IPS DF 4.7 (cell line): ENCODE results near the gene B4GALT5.

Experiments used
- DNase-seq: peaks from one replicate; pipeline ENCODE4 v3.0.0-alpha.2; 2013; ENCODE audit warnings: low spot score; ENCODE audit errors: extremely low read depth

Gene B4GALT5

DNA sequence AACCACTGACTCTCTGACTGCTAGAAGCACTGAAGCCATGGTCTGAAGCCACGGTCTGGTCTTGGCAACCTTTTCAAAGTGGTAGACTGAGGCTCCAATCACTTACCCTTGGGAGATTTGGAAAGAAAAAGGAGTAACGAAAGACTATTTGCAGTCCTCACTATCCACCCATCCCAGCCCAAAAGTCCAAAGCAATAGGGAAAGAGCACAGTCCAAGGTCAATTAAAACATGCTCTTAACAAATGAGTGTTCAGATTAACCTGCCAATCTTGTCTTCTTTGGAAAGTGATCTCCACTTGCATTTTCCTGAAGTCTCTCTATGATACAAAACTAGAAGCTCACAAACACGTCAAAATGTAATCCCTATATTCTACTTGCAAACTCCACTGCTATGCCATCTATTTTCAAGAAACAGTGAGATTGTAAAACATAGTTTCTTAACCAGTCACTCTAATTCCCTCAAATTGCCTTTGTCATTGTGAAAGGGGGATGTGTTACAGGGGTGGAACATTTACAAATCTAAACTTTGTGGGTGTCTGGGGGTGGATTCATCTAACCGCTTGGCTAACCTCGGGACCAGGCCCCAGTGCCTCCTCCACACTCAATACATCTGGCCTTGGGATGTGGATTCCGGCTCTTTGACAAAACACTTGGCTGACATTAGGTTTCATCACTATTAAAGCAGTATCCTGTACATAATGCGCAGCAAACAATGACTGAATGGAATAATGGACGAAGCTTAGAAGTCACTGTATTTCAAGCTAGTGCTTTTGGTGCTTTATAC lies 56.4 kb downstream of the B4GALT5 start:
- DNase-seq = no peak

DNA sequence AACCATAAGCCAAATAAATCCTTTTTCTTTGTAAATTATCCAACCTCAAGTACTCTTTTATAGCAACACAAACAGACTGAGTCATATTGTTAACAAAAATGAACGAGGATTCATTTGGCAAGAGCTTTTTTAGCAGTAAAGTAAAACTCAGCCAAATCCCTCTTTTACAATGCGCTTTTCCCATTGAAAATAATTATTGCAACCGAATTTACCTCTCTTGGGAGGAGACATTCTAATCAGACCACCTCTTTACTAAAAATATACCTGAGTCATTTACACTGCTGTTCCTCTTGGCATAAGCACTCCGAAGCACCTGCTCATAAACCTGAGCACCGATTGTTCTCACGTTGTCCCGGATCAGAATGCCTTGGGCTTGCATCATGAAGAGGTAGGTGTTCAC lies 57.4 kb downstream of the B4GALT5 start:
- DNase-seq = no peak

DNA sequence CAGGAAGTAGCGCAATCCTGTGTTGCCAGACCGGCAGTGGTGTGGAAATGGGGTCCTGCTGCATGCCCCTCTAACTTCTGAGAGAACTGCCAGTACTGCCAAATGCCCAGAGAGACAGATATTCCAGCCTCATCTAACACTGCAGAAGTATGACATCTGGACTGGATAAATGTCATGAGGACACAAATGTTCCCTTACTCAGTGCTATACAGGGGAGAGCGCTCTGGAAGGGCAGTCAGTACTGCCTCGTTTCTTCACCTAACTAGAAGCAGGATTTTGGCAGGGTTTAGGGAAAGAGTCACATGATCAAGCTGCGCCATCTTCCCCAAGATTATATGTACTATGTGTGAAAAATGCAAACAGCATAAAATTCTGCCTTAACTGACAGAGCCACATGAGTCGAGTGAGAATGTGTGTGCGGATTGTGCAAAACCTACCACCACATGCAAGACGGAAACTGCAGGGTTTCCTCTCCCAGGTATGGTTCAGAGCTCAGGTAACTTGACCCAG lies 59.7 kb downstream of the B4GALT5 start:
- no peak for DNase-seq

DNA sequence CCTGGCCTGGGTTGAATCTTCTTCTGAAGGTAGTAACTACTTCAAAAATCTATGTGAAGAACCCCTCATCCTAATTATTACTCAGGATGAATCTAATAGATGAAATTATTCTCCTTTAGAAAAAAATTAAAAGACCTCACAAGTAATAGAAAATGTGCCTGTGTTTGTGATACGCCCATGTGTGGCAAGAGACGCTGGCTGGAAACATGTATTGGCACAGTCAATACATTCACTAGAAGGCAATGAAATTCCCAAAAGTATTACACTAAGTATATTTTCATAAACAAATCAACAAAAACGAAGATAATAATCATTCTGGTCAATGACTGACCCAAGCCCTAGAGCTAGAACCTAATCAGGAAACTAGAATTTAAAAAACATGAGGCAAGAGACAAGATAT lies 64.0 kb downstream of the B4GALT5 start:
- DNase-seq = no peak

DNA sequence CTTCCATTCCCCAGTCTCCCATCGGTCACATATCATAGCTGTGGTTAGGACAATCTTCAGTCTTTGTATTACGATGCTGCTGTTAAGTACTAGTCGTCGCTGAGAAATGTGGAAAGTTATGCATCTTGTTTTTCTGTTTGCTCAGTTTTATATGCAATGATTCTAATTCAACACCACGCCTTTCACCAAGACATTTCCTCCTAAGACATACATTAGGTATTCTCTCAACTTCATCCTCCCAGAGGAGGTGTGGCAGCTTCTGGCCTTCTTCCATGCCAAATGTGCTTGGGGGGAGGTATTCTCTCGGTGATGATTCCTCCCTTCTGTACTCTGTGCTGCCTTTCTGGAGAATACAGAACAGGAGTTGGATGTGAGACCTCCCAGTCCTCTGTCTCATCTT lies 66.1 kb downstream of the B4GALT5 start:
- DNase-seq = no peak

DNA sequence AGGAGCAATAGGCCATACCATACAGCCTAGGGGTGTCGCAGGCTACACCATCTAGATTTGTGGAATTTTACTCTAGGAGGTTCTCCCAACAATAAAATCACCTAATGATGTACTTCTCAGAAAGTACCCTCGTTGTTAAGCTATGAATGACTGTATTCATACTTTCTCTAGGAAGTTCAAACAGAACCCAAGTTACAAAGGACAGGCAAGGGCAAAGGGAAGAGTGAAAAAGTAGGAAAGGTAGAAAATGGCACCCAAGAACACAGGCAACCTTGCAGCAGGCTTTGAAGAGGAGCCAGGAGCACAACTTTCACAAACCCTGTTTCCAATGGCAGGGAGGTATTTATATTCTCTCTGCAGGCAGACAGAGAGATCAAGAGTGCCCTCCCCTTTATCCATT lies 67.2 kb downstream of the B4GALT5 start:
- no peak for DNase-seq

DNA sequence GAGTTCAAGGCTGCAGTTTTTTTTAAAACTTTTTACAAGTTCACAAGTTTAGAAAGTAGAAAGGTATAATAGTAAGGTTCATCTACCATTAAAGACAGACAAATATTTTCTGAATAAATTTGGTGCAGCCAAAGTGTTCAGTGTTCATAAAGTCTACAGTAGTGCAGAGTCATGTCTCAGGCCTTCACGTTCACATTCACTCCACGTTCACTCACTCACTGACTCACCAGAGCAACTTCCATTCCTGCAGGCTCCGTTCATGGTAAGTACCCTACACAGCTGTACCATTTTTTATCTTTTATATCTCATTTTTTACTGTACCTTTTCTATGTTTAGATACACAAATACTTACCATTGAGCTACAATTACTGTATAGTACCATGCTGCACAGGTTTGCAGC lies 67.6 kb downstream of the B4GALT5 start:
- no peak for DNase-seq

DNA sequence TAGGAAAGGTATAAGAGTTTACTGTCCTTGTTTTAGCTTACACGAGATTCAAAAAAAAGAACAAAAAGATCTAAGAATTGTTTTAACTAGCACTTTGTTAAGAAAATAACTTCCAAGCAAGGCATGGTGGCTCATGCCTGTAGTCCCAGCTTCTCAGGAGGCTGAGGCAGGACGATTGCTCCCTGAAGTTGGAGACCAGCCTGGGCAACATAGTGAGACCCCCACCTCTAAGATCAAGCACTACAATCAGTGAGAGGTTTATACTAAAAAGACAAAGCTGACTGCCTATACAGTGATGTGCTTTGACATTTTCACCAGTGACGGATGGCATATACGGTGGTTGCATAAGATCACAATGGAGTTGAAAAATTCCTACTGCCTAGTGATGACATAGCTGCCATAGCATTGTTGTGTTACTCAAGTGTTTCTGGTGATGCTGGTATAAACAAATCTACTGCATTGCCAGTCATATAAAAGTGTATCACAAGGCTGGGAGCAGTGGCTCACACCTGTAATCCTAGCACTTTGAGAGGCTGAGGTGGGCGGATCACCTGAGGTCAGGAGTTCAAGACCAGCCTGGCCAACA lies 68.6 kb downstream of the B4GALT5 start:
- no peak for DNase-seq

DNA sequence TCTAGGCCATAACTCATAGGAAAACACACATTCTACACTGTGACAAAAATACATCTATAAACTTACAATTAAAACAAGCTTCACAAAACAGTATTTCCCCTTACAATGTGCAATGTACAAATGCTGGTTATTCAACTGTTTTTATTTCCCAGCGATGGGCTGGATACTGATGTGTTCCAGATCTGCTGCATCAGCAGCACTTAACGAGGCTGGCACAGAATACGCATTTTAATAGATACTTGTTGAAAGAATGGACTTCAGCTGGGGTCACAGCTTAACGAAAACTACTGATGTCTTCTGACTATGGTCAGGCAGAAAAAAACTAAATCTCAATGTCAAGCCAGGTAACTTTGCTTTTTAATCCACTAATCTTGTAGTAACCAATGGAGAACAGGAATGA lies 70.9 kb downstream of the B4GALT5 start:
- DNase-seq = no peak

DNA sequence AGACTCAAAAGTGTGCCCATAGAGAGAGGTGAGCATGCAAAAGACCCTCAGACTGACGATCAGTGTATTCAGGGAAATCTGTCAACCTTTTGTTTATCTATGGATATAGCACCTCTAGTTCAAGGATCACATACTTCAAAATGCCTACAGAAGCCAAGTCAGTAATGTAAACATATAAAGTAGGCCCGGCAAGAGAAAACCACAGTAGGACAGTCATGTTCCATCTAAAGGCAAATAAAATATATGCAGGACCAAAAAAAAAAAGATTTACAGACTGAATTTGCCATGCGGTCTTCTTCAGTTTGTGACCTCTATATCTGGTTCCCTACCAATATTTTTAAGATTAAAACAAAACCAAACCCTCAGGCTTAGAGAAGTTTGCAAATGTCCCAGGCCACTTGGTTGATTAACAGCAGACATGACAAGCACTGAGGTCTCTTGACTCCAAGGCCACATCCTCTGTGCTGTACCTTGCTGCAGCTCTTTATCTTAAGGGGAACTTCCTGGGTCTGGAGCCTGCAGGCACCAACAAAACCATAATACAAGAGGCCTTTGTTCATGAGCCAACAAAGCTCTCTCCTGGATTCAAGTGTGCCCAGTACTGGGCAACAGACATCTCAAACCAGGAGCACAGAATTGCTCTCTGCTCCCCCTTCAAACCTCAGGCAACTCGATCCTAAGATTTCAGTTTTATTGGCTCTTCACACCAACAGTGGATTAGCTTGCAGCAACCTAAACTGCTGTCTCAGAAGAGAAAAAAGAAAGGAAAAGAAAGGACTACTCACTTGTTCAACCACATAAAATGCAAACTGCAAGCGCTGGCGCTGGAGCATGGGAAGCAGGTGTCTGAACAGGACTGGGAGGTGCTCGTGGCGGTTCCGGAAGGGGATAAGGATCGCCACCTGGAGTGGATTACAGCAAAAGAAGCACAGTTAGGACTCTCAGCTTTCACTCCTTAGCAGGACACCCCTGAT lies 71.7 kb downstream of the B4GALT5 start:
- DNase-seq = no peak

DNA sequence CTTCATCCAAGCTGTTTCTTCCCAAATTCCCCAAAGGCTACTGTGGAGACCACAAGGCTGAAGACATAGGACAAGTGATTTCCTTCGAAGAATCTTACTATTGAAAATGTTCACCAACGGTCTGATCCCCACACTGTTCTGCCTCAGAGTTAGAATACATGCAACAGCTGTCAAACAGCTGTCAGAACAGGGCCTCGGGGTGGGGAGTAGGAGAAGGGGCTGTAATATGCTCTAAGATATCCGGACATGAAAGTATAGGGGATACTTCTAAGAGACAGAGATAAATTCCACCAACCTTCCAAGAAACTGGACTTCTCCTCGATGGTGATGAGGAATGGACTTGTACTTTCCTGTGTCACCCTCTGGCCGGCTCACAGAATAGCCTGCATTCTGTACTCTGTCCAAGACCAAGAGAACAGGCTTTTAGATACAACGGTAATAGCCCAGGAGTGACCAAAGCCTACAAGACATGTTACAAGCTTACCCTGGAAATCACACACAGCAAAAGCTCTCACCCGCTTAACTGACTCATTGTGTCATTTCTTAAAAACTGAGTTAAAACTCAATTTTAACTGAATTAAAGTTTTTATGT lies 76.5 kb downstream of the B4GALT5 start:
- DNase-seq = no peak

DNA sequence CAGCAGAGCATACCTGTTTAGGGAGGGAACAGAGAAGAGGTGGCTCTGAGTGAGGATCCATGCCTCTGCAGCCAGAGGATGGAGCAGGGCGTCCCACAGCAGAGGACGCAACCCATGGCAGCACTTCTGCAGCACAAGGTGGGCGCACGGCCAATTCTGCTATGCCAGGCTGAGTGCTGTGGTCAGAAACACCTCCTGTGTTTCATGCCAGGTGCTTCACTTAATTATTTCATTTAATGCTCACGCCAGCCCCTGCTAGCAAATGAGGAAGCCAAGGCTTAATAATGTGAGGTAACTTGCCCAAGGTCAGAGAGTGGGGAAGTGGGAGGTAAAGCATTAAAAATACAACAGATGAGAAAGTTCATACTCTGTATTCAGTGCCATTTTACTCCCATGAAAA lies 77.2 kb downstream of the B4GALT5 start:
- DNase-seq = no peak

DNA sequence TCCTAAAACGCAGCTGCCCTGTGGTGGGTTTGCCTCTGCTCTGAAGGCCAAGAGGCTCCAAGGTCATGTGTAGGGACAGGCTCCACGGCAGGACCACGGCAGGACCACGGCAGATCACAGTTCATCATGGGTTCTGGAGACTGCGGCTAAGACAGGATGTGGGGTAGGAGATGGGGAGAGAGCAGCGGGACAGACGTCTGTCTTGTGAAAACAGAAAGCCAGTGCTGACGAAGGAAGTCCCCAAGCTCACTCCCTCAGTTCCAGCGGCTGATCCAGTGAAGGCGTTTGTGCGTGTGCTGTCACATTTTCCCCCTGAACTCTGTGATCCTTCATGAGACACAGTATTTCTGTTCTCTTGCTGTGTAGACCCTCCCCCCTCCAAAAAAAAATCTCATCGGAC lies 77.8 kb downstream of the B4GALT5 start:
- no peak for DNase-seq

DNA sequence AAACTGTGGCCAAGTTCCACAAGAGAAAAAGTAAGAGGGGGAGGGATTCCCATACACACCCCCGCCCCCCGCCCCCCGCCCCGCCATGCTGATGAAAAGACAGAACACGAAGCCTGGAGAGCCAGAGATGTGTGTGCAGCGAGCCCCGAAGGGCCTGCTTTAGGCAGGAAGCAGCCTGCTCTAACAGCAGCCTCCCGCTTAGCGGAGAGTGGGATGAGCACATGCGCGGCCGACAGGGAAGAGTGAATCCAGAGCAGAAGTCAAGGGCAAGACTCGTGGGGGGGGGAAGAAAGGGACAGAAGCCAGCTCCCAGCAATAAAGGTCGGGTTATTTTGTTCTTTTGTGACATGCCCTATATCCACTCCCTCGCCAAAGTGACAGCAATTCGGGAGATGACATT lies 78.5 kb downstream of the B4GALT5 start:
- DNase-seq = no peak

DNA sequence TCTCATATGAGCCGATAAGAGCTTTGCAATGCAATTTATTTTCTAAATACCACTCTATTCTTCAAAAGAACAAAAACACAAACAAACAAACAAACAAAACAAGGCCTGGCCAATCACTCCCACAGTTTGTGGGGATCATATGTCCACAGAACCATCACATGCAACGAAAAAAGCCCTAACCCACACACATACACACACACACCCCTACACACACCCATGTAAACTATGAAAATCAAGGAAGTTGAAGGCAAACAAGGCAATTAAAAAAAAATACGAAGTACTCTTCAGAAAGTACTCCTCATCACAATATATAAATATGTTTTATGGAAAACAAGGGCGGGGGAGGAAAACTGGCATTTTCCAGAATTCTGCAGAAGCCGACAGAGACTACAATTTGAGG lies 79.6 kb downstream of the B4GALT5 start:
- no peak for DNase-seq

DNA sequence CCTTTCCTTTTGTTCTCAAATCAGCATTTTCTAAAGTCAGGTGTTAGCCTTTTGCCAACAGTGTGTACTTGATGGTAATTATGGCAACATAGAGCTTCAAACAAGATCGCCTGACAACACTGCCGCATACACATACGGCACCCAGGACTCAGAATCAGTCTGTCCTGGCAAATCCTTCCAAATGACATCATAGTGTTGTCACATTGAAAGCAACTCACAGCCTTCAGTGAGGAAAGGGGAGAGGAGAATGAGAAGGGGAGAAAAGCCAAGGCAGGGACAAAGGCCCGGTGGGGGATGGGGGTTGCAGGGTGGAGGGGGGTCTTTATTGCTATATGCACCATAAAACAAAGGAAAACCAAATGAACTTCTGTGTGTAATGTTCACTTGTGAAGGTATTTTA lies 80.0 kb downstream of the B4GALT5 start:
- DNase-seq = no peak

DNA sequence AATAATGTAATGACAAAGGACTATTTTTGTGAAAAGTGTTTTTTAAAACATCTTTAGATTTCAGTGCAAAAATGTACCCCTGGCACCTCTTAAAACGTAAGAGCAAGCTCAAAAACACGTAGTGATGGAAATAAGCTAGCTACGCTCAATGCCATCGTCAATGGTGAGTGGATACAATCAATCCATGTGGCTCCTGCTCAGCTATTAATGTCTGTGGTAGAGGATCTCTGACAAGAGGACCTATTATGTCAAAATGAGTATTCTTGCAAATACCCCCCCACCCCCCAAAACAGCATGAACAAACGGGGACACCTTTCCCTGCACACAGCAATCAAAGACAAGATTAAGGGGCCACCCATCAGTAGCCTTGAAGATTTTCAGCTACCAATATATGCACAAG lies 80.7 kb downstream of the B4GALT5 start:
- no peak for DNase-seq

DNA sequence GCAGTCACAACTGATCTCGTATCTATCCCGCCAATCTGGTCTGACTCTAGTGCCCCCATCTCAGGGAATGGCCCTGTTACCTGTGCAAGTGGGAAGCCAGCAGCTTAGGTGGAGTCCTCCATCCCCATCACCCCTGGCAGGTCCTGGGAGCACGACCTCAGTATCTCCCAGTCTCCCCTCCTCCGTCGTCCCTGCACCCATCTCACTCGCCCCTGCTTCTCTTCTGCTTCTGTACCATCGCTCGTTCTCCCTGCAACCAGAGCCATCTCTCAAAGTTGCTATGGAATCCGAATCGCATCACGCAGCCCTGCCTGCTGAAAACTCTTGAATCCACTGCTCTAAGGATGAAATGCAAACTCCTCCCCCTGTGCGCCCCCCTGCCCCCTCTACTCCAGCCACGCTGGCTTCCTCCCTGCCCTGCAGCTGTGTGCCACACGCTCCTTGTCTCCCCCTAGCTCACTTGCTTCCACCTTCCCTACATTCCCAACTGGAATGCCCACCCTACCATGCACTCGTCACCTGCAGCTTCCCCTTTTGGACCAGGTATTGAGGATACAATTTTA lies 81.7 kb downstream of the B4GALT5 start:
- DNase-seq = no peak

DNA sequence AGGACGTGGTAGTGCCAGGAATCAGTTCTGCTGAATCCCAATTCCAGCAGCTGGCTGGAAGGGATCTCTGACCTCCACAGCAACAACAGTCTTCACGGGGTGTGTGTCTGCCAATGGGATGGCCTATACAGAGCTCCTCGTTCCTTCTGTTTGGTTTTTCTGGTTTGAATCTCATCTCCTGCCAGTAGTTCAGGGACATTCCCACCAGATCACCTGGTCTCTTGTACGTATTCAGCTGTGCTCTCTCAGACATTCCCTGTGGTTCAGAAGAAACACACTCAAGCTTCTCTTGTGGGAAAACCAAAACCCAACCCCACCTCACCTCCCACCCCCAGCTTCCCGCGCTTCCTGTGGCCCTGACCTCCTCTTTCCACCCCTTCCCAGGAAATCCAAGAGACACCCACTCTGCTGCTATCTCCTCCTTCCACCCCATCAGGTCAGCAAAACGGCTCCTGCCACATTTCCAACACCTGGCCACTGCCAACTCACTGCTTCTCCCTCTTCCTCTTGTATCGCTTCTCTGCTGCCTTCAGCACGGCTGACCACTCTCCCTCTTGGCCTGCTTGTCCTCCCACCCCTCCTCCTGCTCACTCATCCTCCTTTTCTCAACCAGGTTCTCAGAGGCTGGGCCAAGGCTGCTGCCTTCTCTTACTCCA lies 82.5 kb downstream of the B4GALT5 start:
- no peak for DNase-seq

DNA sequence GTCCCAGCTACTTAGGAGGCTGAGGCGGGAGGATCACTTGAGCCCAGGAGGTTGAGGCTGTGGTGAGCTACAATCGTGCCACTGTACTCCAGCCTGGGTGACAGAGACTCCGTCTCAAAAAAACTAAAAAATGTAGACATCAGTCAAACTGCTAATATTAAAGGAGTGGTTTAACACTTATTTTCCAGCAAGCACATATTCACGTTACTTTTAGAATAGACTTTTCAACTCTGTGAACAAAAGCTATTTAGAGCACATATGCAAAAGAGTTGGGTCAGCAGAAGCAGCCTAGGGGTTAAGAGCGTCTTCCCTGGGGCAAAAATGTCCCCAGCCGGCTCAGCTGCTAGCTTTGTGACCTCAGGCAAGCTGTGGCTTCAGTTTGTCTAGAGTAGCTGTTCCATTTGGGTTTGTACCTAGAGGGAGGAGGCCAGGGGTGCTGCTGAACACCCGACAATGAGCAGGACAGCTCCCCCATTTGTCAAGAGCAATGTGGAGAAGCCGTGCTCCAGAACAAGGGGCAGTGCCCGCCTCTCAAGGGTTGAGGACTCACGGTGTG lies 83.2 kb downstream of the B4GALT5 start:
- no peak for DNase-seq
